Sigmoid colon (tissue), 7 donors: ENCODE measurements around the gene CNPY1. TPM values are rescaled to one million over a fixed set of nuclear protein-coding genes. Genes with fewer than 3 reads are reported as not detected.

Experiments used
- DNase-seq: peaks from one replicate; pipeline ENCODE4 v3.0.0-alpha.2; 2019
- H3K27ac ChIP-seq, 4 donors: fragments of 200-600 bp; sonication (generic); one replicate each; pipeline ENCODE4 v1.5.1; 2016 to 2019; ENCODE audit warnings: mild to moderate bottlenecking in 1 of 4
- H3K27me3 ChIP-seq, 3 donors: fragments of 200-600 bp; sonication (generic); one replicate each; pipeline ENCODE4 v1.5.1; 2019; ENCODE audit warnings: mild to moderate bottlenecking in 1 of 3
- H3K36me3 ChIP-seq, 4 donors: fragments of 200-600 bp; sonication (generic); one replicate each; pipeline ENCODE4 v1.5.1; 2016 to 2019
- H3K4me1 ChIP-seq, 4 donors: fragments of 200-600 bp; sonication (generic); one replicate each; pipeline ENCODE4 v1.5.1; 2017 to 2019
- H3K4me3 ChIP-seq, 4 donors: fragments of 200-600 bp; sonication (generic); one replicate each; pipeline ENCODE4 v1.5.1; 2017 to 2019; ENCODE audit warnings: mild to moderate bottlenecking in 2 of 4, moderate library complexity in 1 of 4
- H3K9me3 ChIP-seq, 4 donors: fragments of 200-600 bp in 3 of 4; sonication (generic) in 3 of 4; one replicate each; pipeline versions ENCODE4 v1.5.1 to v1.6.1; 2013 to 2019
- CTCF ChIP-seq, 4 experiments: fragments of 450-650 bp in 3 of 4; fragments of 200-600 bp in 1 of 4; IDR thresholded peaks; one replicate each; pipeline ENCODE4 v1.5.1; 2016 to 2019; ENCODE audit warnings: antibody characterized with exemption in 4 of 4, mild to moderate bottlenecking in 3 of 4, moderate library complexity in 2 of 4
- EP300 ChIP-seq, 4 donors: sonication (generic); formaldehyde crosslinking; IDR thresholded peaks; one replicate each; pipeline ENCODE4 v1.6.1; 2017; ENCODE audit warnings: antibody characterized with exemption in 4 of 4
- POLR2A ChIP-seq, 2 donors: fragments of 450-650 bp; IDR thresholded peaks; one replicate each; pipeline ENCODE4 v1.6.1; 2016; ENCODE audit warnings: antibody characterized with exemption in 2 of 2, mild to moderate bottlenecking in 2 of 2, moderate library complexity in 2 of 2
- POLR2AphosphoS5 ChIP-seq, 4 donors: sonication (generic); formaldehyde crosslinking; IDR thresholded peaks; one replicate each; pipeline ENCODE4 v1.6.1; 2017; ENCODE audit warnings: antibody characterized with exemption in 4 of 4
- WGBS, 2 donors: extraction: QIAGEN DNeasy Blood & Tissue Kit; methylation state at CpG; one replicate each; pipeline ENCODE4 v1.1.7; 2013; 5-methylcytosine and 5-hydroxymethylcytosine counted together
- intact Hi-C: fragments of 100-400 bp; cut with DNase I; formaldehyde crosslinking; loops from one replicate; pipeline ENCODE4 v1.15.1; 2023
- polyA plus RNA-seq, 3 donors: library from polyadenylated mRNA; stranded (reverse); fragments of 200-250 nt; gene quantifications; one replicate each; pipeline ENCODE4 v1.2.3, GENCODE V29; 2013
- total RNA-seq, 4 donors: library from RNA; depleted of rRNA; stranded (reverse); fragments of >200 nt; gene quantifications; one replicate each; pipeline ENCODE4 v1.1.0, GENCODE V29; 2016
- donor health status: healthy with polysubstance abuse.
- donor health status: Bipolar disorder and iron deficiency.
- donor health status: healthy.

Gene CNPY1
- total and polyA plus RNA-seq, 7 donors: not detected

DNA sequence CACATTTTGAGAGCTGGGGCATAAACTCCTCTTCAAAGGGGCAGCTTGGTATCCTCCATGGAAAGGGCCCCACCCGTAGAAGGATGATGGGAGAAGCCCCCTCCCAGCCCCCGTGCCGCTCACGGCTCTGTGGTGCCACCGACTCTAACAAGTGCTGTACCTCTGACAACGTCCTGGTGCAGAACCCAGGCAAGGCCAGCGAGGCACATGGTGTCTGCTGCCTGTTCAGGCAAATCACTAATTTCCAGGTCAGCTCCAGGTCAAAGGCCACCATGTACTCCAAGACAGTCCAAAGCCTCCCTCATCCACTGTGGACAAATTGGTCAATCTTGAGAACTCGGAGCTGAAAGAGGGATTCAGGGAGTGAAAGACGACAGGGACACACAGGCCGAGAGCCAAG lies 11.4 kb upstream of the CNPY1 start:
- peaks cover 0 to 17% (median 0%) of the 10 kb centered on the region in 3 donors for H3K27me3 ChIP-seq
- no peaks in the 10 kb centered on the region for H3K9me3 ChIP-seq
- intact Hi-C loops: no loop called here
- H3K27ac ChIP-seq: no peak overlapping the region
- no peaks in the 10 kb centered on the region for H3K36me3 ChIP-seq
- WGBS, 2 donors: 88 to 89% methylated on average over 10 of the region's 10 CpGs
- DNase-seq: no peak
- no peaks in the 10 kb centered on the region for H3K4me1 ChIP-seq
- TF ChIP-seq POLR2AphosphoS5 (IDR thresholded peaks at IDR 0.05) (no peak), EP300 (IDR thresholded peaks at IDR 0.05) (no peak), POLR2A (IDR thresholded peaks at IDR 0.05) (no peak), CTCF (IDR thresholded peaks at IDR 0.05) (no peak)
- H3K4me3 ChIP-seq: no peak overlapping the region

DNA sequence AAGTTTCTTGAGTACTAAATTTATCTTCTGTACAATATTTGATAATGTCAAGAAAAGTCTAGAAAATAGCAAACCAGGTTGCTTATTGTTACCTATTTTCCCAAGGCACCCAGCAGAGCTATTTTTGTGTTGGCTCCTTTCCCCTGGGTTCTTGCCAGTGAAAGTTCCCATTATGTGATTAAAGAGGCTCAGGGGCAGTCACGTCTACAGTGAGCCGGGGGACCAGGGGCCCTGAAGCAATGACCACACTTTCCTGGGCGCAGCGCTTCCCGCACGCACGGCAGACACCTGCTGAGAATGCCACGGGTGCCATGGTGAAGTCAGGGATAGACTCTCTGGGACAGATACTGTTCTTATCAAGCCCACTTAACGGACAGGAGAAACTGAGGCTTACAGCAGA lies 10.4 kb upstream of the CNPY1 start:
- Histone ChIP-seq H3K27me3 (peaks cover 0 to 17% (median 0%) of the 10 kb centered on the region in 3 donors), H3K9me3 (no peaks in the 10 kb centered on the region), H3K27ac (no peak overlapping the region), H3K4me3 (no peak overlapping the region), H3K36me3 (no peaks in the 10 kb centered on the region), H3K4me1 (no peaks in the 10 kb centered on the region)
- no peak for DNase-seq
- 59 to 79% methylated on average over 9 of the region's 9 CpGs for WGBS, 2 donors
- TF ChIP-seq EP300 (IDR thresholded peaks at IDR 0.05): no peak
- no peak for TF ChIP-seq CTCF (IDR thresholded peaks at IDR 0.05)
- no peak for TF ChIP-seq POLR2AphosphoS5 (IDR thresholded peaks at IDR 0.05)
- TF ChIP-seq POLR2A (IDR thresholded peaks at IDR 0.05): no peak
- intact Hi-C loops: no loop called here

GRCh38 chr7:155555116-155555695 lies 8.8 kb upstream of the CNPY1 start:
- Histone ChIP-seq H3K36me3 (no peaks in the 10 kb centered on the region), H3K9me3 (no peaks in the 10 kb centered on the region), H3K27me3 (peaks cover 0 to 14% (median 0%) of the 10 kb centered on the region in 3 donors), H3K27ac (no peak overlapping the region), H3K4me3 (no peak overlapping the region), H3K4me1 (no peaks in the 10 kb centered on the region)
- intact Hi-C loops: no loop called here
- no peak for DNase-seq
- no peak for TF ChIP-seq POLR2A (IDR thresholded peaks at IDR 0.05)
- no peak for TF ChIP-seq CTCF (IDR thresholded peaks at IDR 0.05)
- TF ChIP-seq POLR2AphosphoS5 (IDR thresholded peaks at IDR 0.05): no peak
- no peak for TF ChIP-seq EP300 (IDR thresholded peaks at IDR 0.05)
- WGBS, 2 donors: 91% methylated on average over 33 of the region's 33 CpGs

- no peaks in the 10 kb centered on the region for H3K9me3 ChIP-seq
- 91 to 93% methylated on average over 3 of the region's 3 CpGs for WGBS, 2 donors
- peaks cover 0 to 9% (median 0%) of the 10 kb centered on the region in 3 donors for H3K27me3 ChIP-seq
- no peak overlapping the region for H3K4me3 ChIP-seq
- H3K36me3 ChIP-seq: no peaks in the 10 kb centered on the region
- H3K4me1 ChIP-seq: no peaks in the 10 kb centered on the region
- DNase-seq: no peak
- intact Hi-C loops: no loop called here
- no peak for TF ChIP-seq POLR2A (IDR thresholded peaks at IDR 0.05)
- TF ChIP-seq CTCF (IDR thresholded peaks at IDR 0.05): no peak
- no peak for TF ChIP-seq EP300 (IDR thresholded peaks at IDR 0.05)
- H3K27ac ChIP-seq: no peak overlapping the region
Observed at GRCh38 chr7:155553871-155554270, 7.5 kb upstream of the CNPY1 start.
